GM12864 (cell line): ENCODE results near the gene RNF220.
"Not testable (repeated sequence)": the region's sequence is repeated elsewhere in the genome, so short reads cannot be mapped to it uniquely, and the experiment has no call there.

Source experiments
- DNase-seq: peaks from one replicate; pipeline ENCODE4 v3.0.0-alpha.2; 2011; ENCODE audit warnings: low read depth
- H3K4me3 ChIP-seq: 2 replicates; pipeline ENCODE4 v1.5.1; 2011; ENCODE audit warnings: mild to moderate bottlenecking, low read depth, low read length, control low read depth
- CTCF ChIP-seq: IDR thresholded peaks from 2 replicates; pipeline ENCODE4 v1.5.1; 2011; ENCODE audit warnings: low read depth, mild to moderate bottlenecking, moderate library complexity, low read length, control low read depth, inconsistent platforms; ENCODE audit errors: missing control alignments

Gene RNF220

GRCh38 chr1:44664730-44665370, 259.8 kb downstream of the RNF220 start:
- peak; percentile 12 for DNase-seq
- no peak overlapping the region for H3K4me3 ChIP-seq
- no peak for TF ChIP-seq CTCF

- DNase-seq, H3K4me3 ChIP-seq: not testable (repeated sequence)
These were observed 261.7 kb downstream of the RNF220 start for GRCh38 chr1:44666719-44667118.

- no peak overlapping the region for H3K4me3 ChIP-seq
- no peak for DNase-seq
- no peak for TF ChIP-seq CTCF
These were observed 265.9 kb downstream of the RNF220 start for GRCh38 chr1:44670751-44671640.

- no peak overlapping the region for H3K4me3 ChIP-seq
- TF ChIP-seq CTCF: no peak
- DNase-seq: peak; percentile 19
These were observed 267.4 kb downstream of the RNF220 start for GRCh38 chr1:44672254-44672955.

GRCh38 chr1:44672961-44673674, 268.1 kb downstream of the RNF220 start:
- TF ChIP-seq CTCF: no peak
- H3K4me3 ChIP-seq: peak overlapping the region; percentile 83
- no peak for DNase-seq

- H3K4me3 ChIP-seq: peak overlapping the region; percentile 83
- no peak for TF ChIP-seq CTCF
- no peak for DNase-seq
These were observed 268.6 kb downstream of the RNF220 start for GRCh38 chr1:44673675-44674112.
